HEK293 (cell line): Measurements from ENCODE around the gene MBP.

Experiments used
- CTCF ChIA-PET: fragments of 350-600 bp; formaldehyde crosslinking; extraction: SDS; loops from one replicate; lab custom pipeline; 2021; ENCODE audit warnings: antibody characterized with exemption; lab: Yijun Ruan, JAX
- POLR2A ChIA-PET: fragments of 300-600 bp; formaldehyde crosslinking; extraction: SDS; loops from one replicate; lab custom pipeline; 2020; ENCODE audit warnings: antibody characterized with exemption, inconsistent platforms; lab: Yijun Ruan, JAX
- H3K27ac ChIP-seq: fragments of 200-500 bp; sonication (Bioruptor generic); 2 replicates; pipeline ENCODE4 v1.5.1; 2014; ENCODE audit warnings: low read depth, low read length, control low read depth, inconsistent platforms; ENCODE audit errors: extremely low read depth
- H3K36me3 ChIP-seq, 2 experiments: fragments of 200-500 bp in 1 of 2; sonication (Bioruptor generic) in 1 of 2; 1 replicate in 1 of 2; 2 replicates in 1 of 2; pipeline ENCODE4 v1.5.1; 2014 to 2017; ENCODE audit warnings: inconsistent platforms in 2 of 2, low read length in 2 of 2; ENCODE audit not compliant: control insufficient read depth in 2 of 2, insufficient read depth in 1 of 2
- H3K4me1 ChIP-seq: fragments of 200-500 bp; sonication (Bioruptor generic); 2 replicates; pipeline ENCODE4 v1.5.1; 2014; ENCODE audit warnings: mild to moderate bottlenecking, low read length, inconsistent platforms; ENCODE audit not compliant: control insufficient read depth, insufficient read depth
- H3K4me3 ChIP-seq: 2 replicates; pipeline ENCODE4 v1.5.1; 2011; ENCODE audit warnings: low read depth, mild to moderate bottlenecking, control low read depth, low read length, moderate library complexity
- H3K9me3 ChIP-seq: fragments of 200-500 bp; sonication (Bioruptor generic); 2 replicates; pipeline ENCODE4 v1.5.1; 2014; ENCODE audit warnings: low read depth, low read length, inconsistent platforms; ENCODE audit not compliant: control insufficient read depth, insufficient read depth
- GLIS1 ChIP-seq: fragments of 450-650 bp; formaldehyde crosslinking; IDR thresholded peaks from 2 replicates; pipeline ENCODE4 v1.5.1; 2016; ENCODE audit warnings: missing biosample characterization, missing genetic modification characterization
- KLF16 ChIP-seq: fragments of 450-650 bp; formaldehyde crosslinking; IDR thresholded peaks from 2 replicates; pipeline ENCODE4 v1.5.1; 2017; ENCODE audit warnings: missing biosample characterization, missing genetic modification characterization
- MEIS1 ChIP-seq: sonication (generic); formaldehyde crosslinking; IDR thresholded peaks from 2 replicates; pipeline ENCODE4 v1.8.1; 2022; ENCODE audit warnings: missing genetic modification reagents, mild to moderate bottlenecking, borderline replicate concordance
- MZF1 ChIP-seq: fragments of 450-650 bp; formaldehyde crosslinking; IDR thresholded peaks from 2 replicates; pipeline ENCODE4 v1.5.1; 2017; ENCODE audit warnings: missing biosample characterization, missing genetic modification characterization, borderline replicate concordance
- SP2 ChIP-seq: fragments of 450-650 bp; formaldehyde crosslinking; IDR thresholded peaks from 2 replicates; pipeline ENCODE4 v1.5.1; 2016; ENCODE audit warnings: missing biosample characterization, missing genetic modification characterization
- ZBTB44 ChIP-seq: fragments of 450-650 bp; IDR thresholded peaks from 2 replicates; pipeline ENCODE4 v1.5.1; 2018; ENCODE audit warnings: missing biosample characterization, mild to moderate bottlenecking, missing genetic modification characterization
- ZNF132 ChIP-seq: fragments of 450-650 bp; formaldehyde crosslinking; IDR thresholded peaks from 2 replicates; pipeline ENCODE4 v1.5.1; 2017; ENCODE audit warnings: missing biosample characterization, missing genetic modification characterization, borderline replicate concordance
- ZNF214 ChIP-seq: fragments of 450-650 bp; formaldehyde crosslinking; IDR thresholded peaks from 2 replicates; pipeline ENCODE4 v1.5.1; 2017; ENCODE audit warnings: missing biosample characterization, mild to moderate bottlenecking, missing genetic modification characterization, borderline replicate concordance
- ZNF280D ChIP-seq: fragments of 450-650 bp; formaldehyde crosslinking; IDR thresholded peaks from 2 replicates; pipeline ENCODE4 v1.5.1; 2016; ENCODE audit warnings: missing biosample characterization, missing genetic modification characterization
- ZNF311 ChIP-seq: fragments of 450-650 bp; formaldehyde crosslinking; IDR thresholded peaks from 2 replicates; pipeline ENCODE4 v1.5.1; 2017; ENCODE audit warnings: missing biosample characterization, missing genetic modification characterization, borderline replicate concordance
- ZNF394 ChIP-seq: fragments of 450-650 bp; formaldehyde crosslinking; IDR thresholded peaks from 2 replicates; pipeline ENCODE4 v1.5.1; 2016; ENCODE audit warnings: missing biosample characterization, missing genetic modification characterization, mild to moderate bottlenecking, moderate library complexity, borderline replicate concordance
- ZNF48 ChIP-seq: fragments of 450-650 bp; formaldehyde crosslinking; IDR thresholded peaks from 2 replicates; pipeline ENCODE4 v1.5.1; 2016; ENCODE audit warnings: missing biosample characterization, missing genetic modification characterization
- ZNF513 ChIP-seq: fragments of 450-650 bp; IDR thresholded peaks from 2 replicates; pipeline ENCODE4 v1.5.1; 2018; ENCODE audit warnings: missing biosample characterization, missing genetic modification characterization
- ZNF514 ChIP-seq: fragments of 450-650 bp; formaldehyde crosslinking; IDR thresholded peaks from 2 replicates; pipeline ENCODE4 v1.5.1; 2016; ENCODE audit warnings: missing biosample characterization, missing genetic modification characterization
- ZNF521 ChIP-seq: fragments of 450-650 bp; formaldehyde crosslinking; IDR thresholded peaks from 2 replicates; pipeline ENCODE4 v1.5.1; 2017; ENCODE audit warnings: missing biosample characterization, mild to moderate bottlenecking, missing genetic modification characterization
- ZNF555 ChIP-seq: fragments of 450-650 bp; formaldehyde crosslinking; conservative IDR thresholded peaks from 2 replicates; pipeline ENCODE4 v1.5.1; 2017; ENCODE audit warnings: missing biosample characterization, mild to moderate bottlenecking, missing genetic modification characterization, inconsistent platforms
- ZNF596 ChIP-seq: fragments of 450-650 bp; IDR thresholded peaks from 2 replicates; pipeline ENCODE4 v1.5.0; 2018; ENCODE audit warnings: missing biosample characterization, mild to moderate bottlenecking, missing genetic modification characterization, moderate library complexity
- ZNF670 ChIP-seq: fragments of 450-650 bp; formaldehyde crosslinking; IDR thresholded peaks from 2 replicates; pipeline ENCODE4 v1.5.1; 2016; ENCODE audit warnings: missing biosample characterization, missing genetic modification characterization, low read depth
- ZNF677 ChIP-seq: fragments of 450-650 bp; IDR thresholded peaks from 2 replicates; pipeline ENCODE4 v1.5.0; 2018; ENCODE audit warnings: missing biosample characterization, mild to moderate bottlenecking, missing genetic modification characterization, moderate library complexity
- ZNF747 ChIP-seq: fragments of 450-650 bp; formaldehyde crosslinking; IDR thresholded peaks from 2 replicates; pipeline ENCODE4 v1.5.1; 2016; ENCODE audit warnings: missing biosample characterization, missing genetic modification characterization
- TF ChIP-seq, protein P1 (sequence below): fragments of 450-650 bp; formaldehyde crosslinking; IDR thresholded peaks from 2 replicates; pipeline ENCODE4 v1.5.1; 2016; ENCODE audit warnings: missing biosample characterization, missing genetic modification characterization

Gene MBP

GRCh38 chr18:77101410-77102258 lies 30.9 kb downstream of the MBP start (continued):
- TF ChIP-seq ZNF214 (tag by site-specific recombination) (no peak), SP2 (tag by site-specific recombination) (no peak)

- CTCF ChIA-PET, result no interaction called here
- TF ChIP-seq ZNF394 (tag by site-specific recombination), result no peak
- TF ChIP-seq ZNF48, result no peak
- TF ChIP-seq ZNF132 (tag by site-specific recombination), result no peak
- TF ChIP-seq ZNF513, result no peak
- no peak for TF ChIP-seq MZF1 (tag by site-specific recombination)
- TF ChIP-seq ZNF747 (tag by site-specific recombination), result no peak
- no peak for TF ChIP-seq ZNF596
- TF ChIP-seq KLF16 (tag by site-specific recombination), result no peak
- no peak for TF ChIP-seq ZNF670
- TF ChIP-seq ZNF311, result no peak
- no peak for TF ChIP-seq ZNF555
- TF ChIP-seq ZNF521 (tag by site-specific recombination), result no peak
- TF ChIP-seq, protein P1, sequence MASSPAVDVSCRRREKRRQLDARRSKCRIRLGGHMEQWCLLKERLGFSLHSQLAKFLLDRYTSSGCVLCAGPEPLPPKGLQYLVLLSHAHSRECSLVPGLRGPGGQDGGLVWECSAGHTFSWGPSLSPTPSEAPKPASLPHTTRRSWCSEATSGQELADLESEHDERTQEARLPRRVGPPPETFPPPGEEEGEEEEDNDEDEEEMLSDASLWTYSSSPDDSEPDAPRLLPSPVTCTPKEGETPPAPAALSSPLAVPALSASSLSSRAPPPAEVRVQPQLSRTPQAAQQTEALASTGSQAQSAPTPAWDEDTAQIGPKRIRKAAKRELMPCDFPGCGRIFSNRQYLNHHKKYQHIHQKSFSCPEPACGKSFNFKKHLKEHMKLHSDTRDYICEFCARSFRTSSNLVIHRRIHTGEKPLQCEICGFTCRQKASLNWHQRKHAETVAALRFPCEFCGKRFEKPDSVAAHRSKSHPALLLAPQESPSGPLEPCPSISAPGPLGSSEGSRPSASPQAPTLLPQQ (tag by site-specific recombination), result no peak
- TF ChIP-seq MEIS1 (CRISPR knock-in tag), result no peak
- TF ChIP-seq ZNF514 (tag by site-specific recombination), result no peak
- TF ChIP-seq ZNF280D, result no peak
- TF ChIP-seq ZNF677 (tag by site-specific recombination), result no peak
- TF ChIP-seq GLIS1 (tag by site-specific recombination), result no peak
- no peak for TF ChIP-seq ZBTB44
- H3K27ac ChIP-seq, result no peak overlapping the region
- POLR2A ChIA-PET, result no interaction called here
- peaks cover 0 to 4% of the 10 kb centered on the region in 2 experiments; a peak in 2 of 3 replicates for H3K36me3 ChIP-seq
- H3K9me3 ChIP-seq, result no peaks in the 10 kb centered on the region
- no peak overlapping the region for H3K4me3 ChIP-seq
- peaks cover 27% of the 10 kb centered on the region for H3K4me1 ChIP-seq
Observed at GRCh38 chr18:77100751-77101355, 31.7 kb downstream of the MBP start.
